GM12878 (cell line): ENCODE data around the gene FSIP1. TPM values are rescaled to one million over a fixed set of nuclear protein-coding genes. Genes with fewer than 3 reads are reported as not detected.

Experiments used
- ATAC-seq: fragments of 200-7000 bp; cut with Tn5 transposase; 3 replicates; pipeline ENCODE4 v1.9.1; 2020; ENCODE audit warnings: mild to moderate bottlenecking, moderate library complexity
- BruUV-seq: library from RNA; stranded (reverse); fragments of 400-500 nt; replicated peaks from 2 replicates; lab custom pipeline; 2021; lab: Mats Ljungman, UMichigan
- CTCF ChIA-PET: fragments of 300-600 bp; sonication (Branson Sonifier 250); formaldehyde crosslinking; extraction: SDS; loops from one replicate; lab custom pipeline; 2021; ENCODE audit warnings: inconsistent platforms; lab: Yijun Ruan, JAX
- POLR2A ChIA-PET: fragments of 350-600 bp; formaldehyde crosslinking; extraction: SDS; loops from one replicate; lab custom pipeline; 2021; ENCODE audit warnings: inconsistent platforms; lab: Charles Lee
- RAD21 ChIA-PET: fragments of 300-600 bp; sonication (Branson Sonifier 250); formaldehyde crosslinking; loops from one replicate; lab custom pipeline; 2023; ENCODE audit warnings: antibody characterized with exemption; ENCODE audit not compliant: unreplicated experiment; lab: Charles Lee
- SMC1A ChIA-PET: fragments of 300-600 bp; sonication (Branson Sonifier 250); formaldehyde crosslinking; loops from one replicate; lab custom pipeline; 2023; ENCODE audit not compliant: unreplicated experiment, uncharacterized antibody; lab: Charles Lee
- DNase-seq: peaks from one replicate; pipeline ENCODE4 v3.0.0-alpha.2; 2011; ENCODE audit warnings: low read depth, low spot score
- FAIRE-seq: peaks from 3 replicates; lab custom pipeline; 2011; peaks lifted over from hg19 to GRCh38; lab: Jason Lieb, UNC
- H2AFZ ChIP-seq: 2 replicates; pipeline ENCODE4 v1.6.0; 2011; ENCODE audit warnings: low read depth, low read length, control low read depth; ENCODE audit not compliant: control insufficient read depth
- H3K27ac ChIP-seq: 2 replicates; pipeline ENCODE4 v1.5.1; 2011; ENCODE audit warnings: control low read depth; ENCODE audit not compliant: control insufficient read depth, insufficient read depth
- H3K27me3 ChIP-seq, 2 experiments: replicated peaks in 1 of 2; 2 replicates each; pipeline versions ENCODE4 v1.6.0 to v1.6.1; 2011; ENCODE audit warnings: low read length in 1 of 2; ENCODE audit not compliant: control insufficient read depth in 2 of 2, insufficient read depth in 2 of 2
- H3K36me3 ChIP-seq, 2 experiments: 2 replicates each; pipeline ENCODE4 v1.5.1; 2011; ENCODE audit warnings: low read length in 1 of 2; ENCODE audit not compliant: control insufficient read depth in 2 of 2, insufficient read depth in 2 of 2
- H3K4me1 ChIP-seq: 2 replicates; pipeline ENCODE4 v1.6.1; 2011; ENCODE audit warnings: mild to moderate bottlenecking, low read length, moderate library complexity, mixed read lengths; ENCODE audit not compliant: control insufficient read depth, insufficient read depth
- H3K4me2 ChIP-seq: 2 replicates; pipeline ENCODE4 v1.6.0; 2011; ENCODE audit warnings: control low read depth; ENCODE audit not compliant: control insufficient read depth, insufficient read depth
- H3K4me3 ChIP-seq: fragments of 200-600 bp; sonication (generic); 2 replicates; pipeline ENCODE4 v1.5.1; 2016
- H3K79me2 ChIP-seq: 2 replicates; pipeline ENCODE4 v1.6.0; 2011; ENCODE audit warnings: low read length; ENCODE audit not compliant: control insufficient read depth, insufficient read depth
- H3K9ac ChIP-seq: 2 replicates; pipeline ENCODE4 v1.8.0; 2011; ENCODE audit warnings: low read length, control low read depth, mixed read lengths; ENCODE audit not compliant: control insufficient read depth, insufficient read depth
- H3K9me3 ChIP-seq: replicated peaks from 3 replicates; pipeline ENCODE4 v1.5.1; 2011; ENCODE audit warnings: mild to moderate bottlenecking, low read length; ENCODE audit not compliant: control insufficient read depth, insufficient read depth
- H4K20me1 ChIP-seq: 2 replicates; pipeline ENCODE4 v1.6.0; 2011; ENCODE audit not compliant: control insufficient read depth, insufficient read depth
- ATF3 ChIP-seq: IDR thresholded peaks from 2 replicates; pipeline ENCODE4 v1.6.1; 2011; ENCODE audit warnings: low read depth, mild to moderate bottlenecking, low read length, moderate library complexity, borderline replicate concordance; ENCODE audit errors: extremely low read depth
- IRF4 ChIP-seq: IDR thresholded peaks from 2 replicates; pipeline ENCODE4 v1.6.1; 2011; ENCODE audit warnings: low read depth, low read length
- KAT2A ChIP-seq: conservative IDR thresholded peaks from 2 replicates; pipeline ENCODE4 v1.6.1; 2011; ENCODE audit warnings: low read depth, low read length; ENCODE audit not compliant: control insufficient read depth
- KDM1A ChIP-seq: fragments of 200-600 bp; sonication (generic); IDR thresholded peaks from 2 replicates; pipeline ENCODE4 v1.6.1; 2016; ENCODE audit warnings: borderline replicate concordance
- PAX8 ChIP-seq: fragments of 450-650 bp; IDR thresholded peaks from 2 replicates; pipeline ENCODE4 v1.6.1; 2017; ENCODE audit warnings: mild to moderate bottlenecking, moderate library complexity
- POLR2A ChIP-seq: IDR thresholded peaks from 2 replicates; pipeline ENCODE4 v1.6.1; 2011; ENCODE audit warnings: low read depth, mild to moderate bottlenecking, low read length
- TARDBP ChIP-seq: IDR thresholded peaks from 2 replicates; pipeline ENCODE4 v1.6.1; 2016; ENCODE audit warnings: borderline replicate concordance
- TCF7 ChIP-seq: IDR thresholded peaks from 2 replicates; pipeline ENCODE4 v1.6.1; 2014; ENCODE audit warnings: antibody characterized with exemption, borderline replicate concordance
- WGBS: methylation state at CpG from one replicate; pipeline ENCODE4 v1.1.6; 2016; ENCODE audit warnings: low lambda C conversion rate; ENCODE audit not compliant: insufficient replicate concordance, insufficient coverage; ENCODE audit errors: missing lambda C conversion rate; 5-methylcytosine and 5-hydroxymethylcytosine counted together
- in situ Hi-C: fragments of 300-500 bp; cut with MboI; formaldehyde crosslinking; loops from 9 replicates; pipeline ENCODE4 v1.14.3; 2018; ENCODE audit warnings: mixed read lengths
- intact Hi-C: fragments of 100-400 bp; cut with micrococcal nuclease; formaldehyde crosslinking; loops from one replicate; pipeline ENCODE4 v1.14.2; 2022; ENCODE audit not compliant: unreplicated experiment
- polyA plus RNA-seq, 11 experiments: library from polyadenylated mRNA; depleted of rRNA in 4 of 11; unstranded in 6 of 11; stranded (reverse) in 5 of 11; fragments of >200 nt; fragmentation: Nextera tagmentation in 4 of 11; fragmentation: Illumina TruSeq in 1 of 11; extraction: Ambion mirVana in 4 of 11; extraction: Trizol in 1 of 11; gene quantifications; 1 replicate in 1 of 11; 2 replicates in 10 of 11; pipeline versions ENCODE4 v1.2.1 to v1.2.3, GENCODE V29; 2011 to 2016; ENCODE audit warnings: inconsistent platforms in 2 of 11, missing spikeins in 2 of 11, low read depth in 1 of 11
- total RNA-seq, 4 experiments: library from RNA; depleted of rRNA in 3 of 4; stranded (reverse); fragments of >200 nt in 3 of 4; fragmentation: Illumina TruSeq in 1 of 4; extraction: Trizol in 1 of 4; gene quantifications; 2 replicates each; pipeline versions ENCODE4 v1.2.1 to v1.2.3, GENCODE V29; 2013 to 2021

Gene FSIP1
- total and polyA plus RNA-seq, 10 of the 15 experiments (the other 5 are each of a cell fraction or from before 2014, with no cell fraction given): 0.15 to 0.67 (median 0.35) TPM

- ChIA-PET SMC1A (no interaction called here), RAD21 (interaction anchor here (1.3 kb wide), 1 partner anchor 139 kb away, joined by 4 read pairs; no protein-coding TSS in a partner anchor), POLR2A (no interaction called here)
- Histone ChIP-seq H3K79me2 (no peaks in the 10 kb centered on the region), H4K20me1 (no peaks in the 10 kb centered on the region), H3K27ac (no peak overlapping the region), H3K36me3 (no peaks in the 10 kb centered on the region), H3K27me3 (no peaks in the 10 kb centered on the region), H3K4me1 (peaks cover 7% of the 10 kb centered on the region), H3K4me3 (no peak overlapping the region), H2AFZ (no peak overlapping the region), H3K9me3 (no peaks in the 10 kb centered on the region), H3K9ac (no peak overlapping the region)
- intact Hi-C loops (no loop called here), in situ Hi-C loops (no loop called here)
- BruUV-seq: no TSS peak
- ATAC-seq (no peak), DNase-seq (no peak)
- WGBS: 47% methylated on average over 3 of the region's 3 CpGs
- no peak for TF ChIP-seq TARDBP
- no peak for TF ChIP-seq PAX8
- no peak for TF ChIP-seq TCF7
- TF ChIP-seq KAT2A: no peak
- TF ChIP-seq POLR2A: no peak
- TF ChIP-seq KDM1A: no peak
- TF ChIP-seq IRF4: no peak
- no peak for TF ChIP-seq ATF3
- TF ChIP-seq, all 136 proteins: peak for 0
- FAIRE-seq: no peak
- CTCF ChIA-PET: no interaction called here
- no peak overlapping the region for H3K4me2 ChIP-seq
These were observed 164.4 kb downstream of the FSIP1 start for GRCh38 chr15:39618063-39618823.
